H1 (cell line): ENCODE measurements around the gene MT2A. TPM values are rescaled to one million over a fixed set of nuclear protein-coding genes. Genes with fewer than 3 reads are reported as not detected.

Source experiments
- CTCF ChIA-PET: fragments of 300-600 bp; sonication (Branson Sonifier 250); formaldehyde crosslinking; loops from one replicate; lab custom pipeline; 2021; ENCODE audit not compliant: partially characterized antibody; lab: Charles Lee
- POLR2A ChIA-PET: fragments of 300-600 bp; sonication (Branson Sonifier 250); formaldehyde crosslinking; loops from one replicate; lab custom pipeline; 2021; ENCODE audit warnings: inconsistent platforms; ENCODE audit not compliant: partially characterized antibody; lab: Charles Lee
- DNase-seq, 2 experiments: peaks; one replicate each; pipeline versions ENCODE4 v3.0.0 to v3.0.0-alpha.2; 2010 to 2022; ENCODE audit warnings: low spot score in 2 of 2, low read depth in 1 of 2, mixed read lengths in 1 of 2
- FAIRE-seq: peaks from 2 replicates; lab custom pipeline; 2011; peaks lifted over from hg19 to GRCh38; lab: Jason Lieb, UNC
- H2AFZ ChIP-seq: 2 replicates; pipeline ENCODE4 v1.8.1; 2012; ENCODE audit warnings: low read length, inconsistent platforms
- H2AK5ac ChIP-seq: 2 replicates; pipeline ENCODE4 v1.6.1; 2013; ENCODE audit warnings: low read depth, low read length
- H2BK120ac ChIP-seq: replicated peaks from 2 replicates; pipeline ENCODE3; 2013; ENCODE audit warnings: low read depth, low read length, inconsistent platforms
- H2BK12ac ChIP-seq: 2 replicates; pipeline ENCODE4 v1.6.1; 2013; ENCODE audit warnings: low read depth, low read length
- H2BK15ac ChIP-seq: 2 replicates; pipeline ENCODE4 v1.6.1; 2013; ENCODE audit warnings: low read length
- H2BK20ac ChIP-seq: 2 replicates; pipeline ENCODE4 v1.6.1; 2013; ENCODE audit warnings: low read length
- H2BK5ac ChIP-seq: 2 replicates; pipeline ENCODE4 v1.6.1; 2013; ENCODE audit warnings: low read depth, low read length
- H3K14ac ChIP-seq: 2 replicates; pipeline ENCODE4 v1.6.1; 2013; ENCODE audit warnings: inconsistent platforms; ENCODE audit not compliant: insufficient read length
- H3K18ac ChIP-seq: 2 replicates; pipeline ENCODE4 v1.6.1; 2013; ENCODE audit warnings: low read length; ENCODE audit errors: extremely low read depth
- H3K23ac ChIP-seq: 2 replicates; pipeline ENCODE4 v1.6.1; 2013; ENCODE audit warnings: inconsistent platforms; ENCODE audit not compliant: insufficient read length
- H3K23me2 ChIP-seq: 2 replicates; pipeline ENCODE4 v1.6.1; 2013; ENCODE audit warnings: low read depth, low read length
- H3K27ac ChIP-seq: 2 replicates; pipeline ENCODE4 v1.6.1; 2011; ENCODE audit warnings: low read depth, low read length, inconsistent platforms
- H3K27me3 ChIP-seq, 4 experiments: replicated peaks in 1 of 4; 1 replicate in 1 of 4; 2 replicates in 3 of 4; pipeline versions ENCODE4 v1.6.1 to v1.8.1; 2011 to 2013; ENCODE audit warnings: low read length in 3 of 4, mild to moderate bottlenecking in 3 of 4, inconsistent platforms in 2 of 4, mixed read lengths in 2 of 4, moderate library complexity in 1 of 4; ENCODE audit not compliant: control insufficient read depth in 3 of 4, insufficient read depth in 3 of 4; ENCODE audit errors: extremely low read depth in 1 of 4
- H3K36me3 ChIP-seq, 4 experiments: 2 replicates each; pipeline versions ENCODE4 v1.6.1 to v1.8.1; 2011 to 2013; ENCODE audit warnings: mild to moderate bottlenecking in 4 of 4, low read length in 3 of 4, moderate library complexity in 2 of 4, control low read depth in 1 of 4, inconsistent platforms in 1 of 4; ENCODE audit not compliant: insufficient read depth in 4 of 4, control insufficient read depth in 2 of 4
- H3K4ac ChIP-seq: replicated peaks from 2 replicates; pipeline ENCODE3; 2013; ENCODE audit warnings: low read length, low read depth, mixed read lengths, inconsistent platforms; ENCODE audit not compliant: insufficient read length
- H3K4me1 ChIP-seq, 4 experiments: replicated peaks in 1 of 4; 1 replicate in 1 of 4; 2 replicates in 3 of 4; pipeline versions ENCODE4 v1.6.1 to v1.8.1; 2011 to 2013; ENCODE audit warnings: low read length in 3 of 4, inconsistent platforms in 2 of 4, mixed read lengths in 1 of 4; ENCODE audit not compliant: insufficient read depth in 4 of 4, control insufficient read depth in 3 of 4
- H3K4me2 ChIP-seq, 2 experiments: 2 replicates each; pipeline versions ENCODE4 v1.6.1 to v1.8.1; 2011 to 2013; ENCODE audit warnings: low read depth in 2 of 2, low read length in 2 of 2, control low read depth in 1 of 2, inconsistent platforms in 1 of 2, mild to moderate bottlenecking in 1 of 2; ENCODE audit not compliant: insufficient read depth in 1 of 2
- H3K4me3 ChIP-seq, 4 experiments: fragments of 200-600, 300-600 bp in 1 of 4; sonication (generic), shearing (Covaris generic), sonication (Bioruptor Twin) in 1 of 4; 2 replicates each; pipeline versions ENCODE4 v1.5.1 to v1.8.1; 2011 to 2016; ENCODE audit warnings: low read length in 4 of 4, low read depth in 3 of 4, control low read depth in 2 of 4, inconsistent platforms in 2 of 4, mild to moderate bottlenecking in 2 of 4, mixed read lengths in 1 of 4, moderate library complexity in 1 of 4; ENCODE audit not compliant: insufficient read depth in 2 of 4; ENCODE audit errors: extremely low read depth in 1 of 4
- H3K56ac ChIP-seq: replicated peaks from 2 replicates; pipeline ENCODE3; 2013; ENCODE audit warnings: low read depth, mild to moderate bottlenecking, mixed read lengths, low read length, inconsistent platforms; ENCODE audit not compliant: insufficient read length
- H3K79me1 ChIP-seq: 2 replicates; pipeline ENCODE4 v1.6.1; 2013; ENCODE audit warnings: low read depth, low read length, control low read depth
- H3K79me2 ChIP-seq, 2 experiments: 2 replicates each; pipeline versions ENCODE4 v1.6.1 to v1.8.1; 2012 to 2013; ENCODE audit warnings: low read length in 2 of 2, mild to moderate bottlenecking in 2 of 2, inconsistent platforms in 1 of 2; ENCODE audit not compliant: insufficient read depth in 2 of 2, control insufficient read depth in 1 of 2
- H3K9ac ChIP-seq, 4 experiments: replicated peaks in 1 of 4; 1 replicate in 1 of 4; 2 replicates in 3 of 4; pipeline versions ENCODE4 v1.6.1 to v1.8.1; 2011 to 2013; ENCODE audit warnings: low read depth in 3 of 4, low read length in 3 of 4, control low read depth in 2 of 4, mild to moderate bottlenecking in 2 of 4, moderate library complexity in 2 of 4, inconsistent platforms in 1 of 4; ENCODE audit errors: extremely low read depth in 1 of 4
- H3K9me3 ChIP-seq, 2 experiments: 2 replicates each; pipeline versions ENCODE4 v1.6.1 to v1.8.1; 2012 to 2013; ENCODE audit warnings: mild to moderate bottlenecking in 2 of 2, moderate library complexity in 2 of 2, control low read depth in 1 of 2, inconsistent platforms in 1 of 2, low read depth in 1 of 2, low read length in 1 of 2, mixed read lengths in 1 of 2; ENCODE audit not compliant: insufficient read depth in 2 of 2
- H4K20me1 ChIP-seq, 2 experiments: replicated peaks in 1 of 2; 2 replicates each; pipeline versions ENCODE3 to v1.8.1; 2011 to 2013; ENCODE audit warnings: inconsistent platforms in 2 of 2, low read length in 2 of 2, mild to moderate bottlenecking in 1 of 2; ENCODE audit not compliant: insufficient read depth in 2 of 2, control insufficient read depth in 1 of 2
- H4K5ac ChIP-seq: 2 replicates; pipeline ENCODE4 v1.6.1; 2013; ENCODE audit warnings: low read length, low read depth, mixed read lengths, inconsistent platforms; ENCODE audit not compliant: insufficient read length
- H4K8ac ChIP-seq: 2 replicates; pipeline ENCODE4 v1.8.0; 2013; ENCODE audit warnings: mild to moderate bottlenecking, moderate library complexity, low read length, inconsistent platforms; ENCODE audit not compliant: insufficient read depth; ENCODE audit errors: extremely low read depth
- H4K91ac ChIP-seq: replicated peaks from 2 replicates; pipeline ENCODE3; 2013; ENCODE audit warnings: low read length, mixed read lengths, inconsistent platforms; ENCODE audit not compliant: insufficient read length
- GABPA ChIP-seq: IDR thresholded peaks from 2 replicates; pipeline ENCODE4 v1.6.1; 2011; ENCODE audit warnings: mild to moderate bottlenecking, low read length, moderate library complexity, borderline replicate concordance; ENCODE audit not compliant: insufficient read depth
- NRF1 ChIP-seq: IDR thresholded peaks from 2 replicates; pipeline ENCODE4 v1.6.1; 2011; ENCODE audit warnings: mild to moderate bottlenecking, low read depth, low read length, improper control_type of control experiment
- WGBS, 2 experiments: shearing (Covaris generic) in 1 of 2; methylation state at CpG; one replicate each; pipeline versions ENCODE4 v1.1.6 to v1.1.7; 2013 to 2015; ENCODE audit warnings: low lambda C conversion rate in 2 of 2, mixed read lengths in 2 of 2, inconsistent platforms in 1 of 2, low coverage in 1 of 2, missing lambda C conversion rate in 1 of 2; ENCODE audit not compliant: insufficient replicate concordance in 2 of 2, insufficient coverage in 1 of 2, insufficient read length in 1 of 2; ENCODE audit errors: extremely low coverage in 1 of 2, missing lambda C conversion rate in 1 of 2; 5-methylcytosine and 5-hydroxymethylcytosine counted together
- polyA plus RNA-seq, 7 experiments: library from polyadenylated mRNA; depleted of rRNA in 3 of 7; stranded (reverse) in 5 of 7; unstranded in 2 of 7; fragments of >200 nt in 5 of 7; fragments of 200-250 nt in 2 of 7; gene quantifications; 1 replicate in 5 of 7; 2 replicates in 1 of 7; 4 replicates in 1 of 7; pipeline versions ENCODE4 v1.2.1 to v1.2.3, GENCODE V29; 2011 to 2013; ENCODE audit warnings: missing spikeins in 2 of 7, mixed read lengths in 2 of 7
- total RNA-seq: library from RNA; stranded (reverse); fragmentation: NEBNext Ultra II Directional; extraction: Animal tissue kit (Norgen Biotek cat#: 25700); gene quantifications from 2 replicates; pipeline ENCODE4 v1.2.1, GENCODE V29; 2021

MT2A gene
- total and polyA plus RNA-seq, 2 of the 8 experiments (the other 6 are each of a cell fraction or from before 2014, with no cell fraction given), result 9.5 to 30.1 TPM

DNA sequence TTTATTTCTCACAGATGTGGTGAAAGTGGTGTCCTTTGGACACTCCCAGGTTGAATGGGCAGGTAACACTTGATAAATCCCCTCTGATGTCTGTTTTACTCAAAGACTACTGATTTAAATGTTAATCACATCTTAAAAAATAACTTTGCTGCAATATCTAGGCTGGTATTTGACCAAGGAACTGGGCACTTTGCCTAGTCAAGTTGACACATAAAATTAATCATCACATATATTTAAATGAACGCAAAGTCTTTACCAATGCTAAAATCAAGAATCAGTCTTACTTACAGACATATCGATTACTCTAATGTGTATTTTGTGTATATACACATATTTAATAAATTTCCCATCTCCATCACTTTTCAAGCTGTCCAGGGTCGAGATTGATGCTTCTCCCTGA lies 7.0 kb downstream of the MT2A start:
- H3K23ac ChIP-seq, result no peak overlapping the region
- H2BK12ac ChIP-seq, result no peak overlapping the region
- H3K56ac ChIP-seq, result no peak overlapping the region
- no peak overlapping the region for H2AK5ac ChIP-seq
- H2AFZ ChIP-seq, result no peak overlapping the region
- H3K18ac ChIP-seq, result no peak overlapping the region
- H3K9me3 ChIP-seq, result no peaks in the 10 kb centered on the region
- 86% methylated on average over 3 of the region's 3 CpGs; no CpG with 5 or more reads in 1 of the 2 experiments for WGBS, 2 experiments
- no peak overlapping the region for H3K4me3 ChIP-seq
- H3K23me2 ChIP-seq, result peaks cover 5% of the 10 kb centered on the region; the same call in 1 of the 2 replicates
- H4K5ac ChIP-seq, result no peak overlapping the region
- peaks cover 2 to 17% (median 10%) of the 10 kb centered on the region in 4 experiments for H3K4me1 ChIP-seq
- FAIRE-seq, result no peak
- no peak overlapping the region for H3K27ac ChIP-seq
- no peak overlapping the region for H2BK120ac ChIP-seq
- H3K4me2 ChIP-seq, result no peak overlapping the region
- no peaks in the 10 kb centered on the region for H3K79me1 ChIP-seq
- H2BK15ac ChIP-seq, result no peak overlapping the region
- H2BK20ac ChIP-seq, result no peak overlapping the region
- H4K20me1 ChIP-seq, result peaks cover 2 to 6% of the 10 kb centered on the region in 2 experiments
- H3K27me3 ChIP-seq, result peaks cover 44 to 81% (median 71%) of the 10 kb centered on the region in 4 experiments
- ChIA-PET POLR2A (interaction anchor here (2.2 to 3.9 kb wide), 2 partner anchors 11 to 53 kb away, joined by 5 to 31 read pairs; partner anchors contain the start of genes MT1E and MT1G), CTCF (interaction anchor here (0.7 to 1.5 kb wide), 5 partner anchors 10 to 85 kb away, joined by 3 read pairs; partner anchors contain the start of gene MT1M)
- H4K8ac ChIP-seq, result no peak overlapping the region
- H4K91ac ChIP-seq, result no peak overlapping the region
- TF ChIP-seq GABPA (no peak), NRF1 (no peak)
- no peak overlapping the region for H2BK5ac ChIP-seq
- H3K4ac ChIP-seq, result no peak overlapping the region
- DNase-seq, result no peak
- H3K79me2 ChIP-seq, result no peaks in the 10 kb centered on the region
- H3K14ac ChIP-seq, result no peak overlapping the region
- no peak overlapping the region for H3K9ac ChIP-seq
- H3K36me3 ChIP-seq, result no peaks in the 10 kb centered on the region
